ENCODE data around the gene MGAT4B. TPM values are rescaled to one million over a fixed set of nuclear protein-coding genes. Genes with fewer than 3 reads are reported as not detected.

Gene MGAT4B
- total RNA-seq, 1 donor from 2014 or later = 354 TPM

GRCh38 chr5:179812997-179813607, 6.4 kb upstream of the MGAT4B start:
- DNase-seq (ENCODE audit: extremely low read depth, low read depth, low spot score) = no peak

GRCh38 chr5:179812135-179812825, 5.6 kb upstream of the MGAT4B start:
- DNase-seq (ENCODE audit: extremely low read depth, low read depth, low spot score) = no peak

GRCh38 chr5:179805529-179806249, 977 bp downstream of the MGAT4B start:
- no peak for DNase-seq (ENCODE audit: extremely low read depth, low read depth, low spot score)

GRCh38 chr5:179805070-179805528, 1.6 kb downstream of the MGAT4B start:
- DNase-seq (ENCODE audit: extremely low read depth, low read depth, low spot score) = no peak

GRCh38 chr5:179804555-179804947, 2.1 kb downstream of the MGAT4B start:
- no peak for DNase-seq (ENCODE audit: extremely low read depth, low read depth, low spot score)

GRCh38 chr5:179803651-179804554, 2.8 kb downstream of the MGAT4B start:
- no peak for DNase-seq (ENCODE audit: extremely low read depth, low read depth, low spot score)

- no peak for DNase-seq (ENCODE audit: extremely low read depth, low read depth, low spot score)
These were observed 3.6 kb downstream of the MGAT4B start for GRCh38 chr5:179802950-179803562.

- no peak for DNase-seq (ENCODE audit: extremely low read depth, low read depth, low spot score)
These were observed 4.3 kb downstream of the MGAT4B start for GRCh38 chr5:179802207-179802883.

GRCh38 chr5:179801304-179802206, 5.1 kb downstream of the MGAT4B start:
- DNase-seq (ENCODE audit: extremely low read depth, low read depth, low spot score) = no peak

GRCh38 chr5:179800696-179801201, 5.9 kb downstream of the MGAT4B start:
- DNase-seq (ENCODE audit: extremely low read depth, low read depth, low spot score) = no peak

GRCh38 chr5:179800071-179800695, 6.5 kb downstream of the MGAT4B start:
- DNase-seq (ENCODE audit: extremely low read depth, low read depth, low spot score) = no peak

- no peak for DNase-seq (ENCODE audit: extremely low read depth, low read depth, low spot score)
These were observed 7.1 kb downstream of the MGAT4B start for GRCh38 chr5:179799644-179799973.

- DNase-seq (ENCODE audit: extremely low read depth, low read depth, low spot score) = no peak
These were observed 7.7 kb downstream of the MGAT4B start for GRCh38 chr5:179798771-179799643.

- no peak for DNase-seq (ENCODE audit: extremely low read depth, low read depth, low spot score)
These were observed 8.4 kb downstream of the MGAT4B start for GRCh38 chr5:179798144-179798770.

- no peak for DNase-seq (ENCODE audit: extremely low read depth, low read depth, low spot score)
These were observed 8.9 kb downstream of the MGAT4B start for GRCh38 chr5:179797741-179798140.

- no peak for DNase-seq (ENCODE audit: extremely low read depth, low read depth, low spot score)
These were observed 9.6 kb downstream of the MGAT4B start for GRCh38 chr5:179796877-179797608.
